Testis (tissue), 5 donors: ENCODE data around the gene GPR26. TPM values are rescaled to one million over a fixed set of nuclear protein-coding genes. Genes with fewer than 3 reads are reported as not detected.

Source experiments
- DNase-seq: peaks from one replicate; pipeline ENCODE4 v3.0.0-alpha.2; 2019
- H3K27ac ChIP-seq, 2 donors: fragments of 200-600 bp; sonication (generic); one replicate each; pipeline ENCODE4 v1.5.1; 2019
- H3K27me3 ChIP-seq: fragments of 200-600 bp; sonication (generic); one replicate; pipeline ENCODE4 v1.5.1; 2019
- H3K36me3 ChIP-seq: fragments of 200-600 bp; sonication (generic); one replicate; pipeline ENCODE4 v1.5.1; 2017; ENCODE audit warnings: low read depth; ENCODE audit errors: missing control alignments
- H3K4me1 ChIP-seq: fragments of 200-600 bp; sonication (generic); one replicate; pipeline ENCODE4 v1.5.1; 2019
- H3K4me3 ChIP-seq, 2 donors: fragments of 200-600 bp; sonication (generic); one replicate each; pipeline ENCODE4 v1.5.1; 2017 to 2019
- H3K9me3 ChIP-seq: fragments of 200-600 bp; sonication (generic); one replicate; pipeline ENCODE4 v1.5.1; 2017
- CTCF ChIP-seq, 3 experiments: fragments of 450-650 bp in 2 of 3; fragments of 200-600 bp in 1 of 3; sonication (generic) in 1 of 3; IDR thresholded peaks; one replicate each; pipeline ENCODE4 v1.5.1; 2016 to 2019; ENCODE audit warnings: antibody characterized with exemption in 3 of 3, mild to moderate bottlenecking in 2 of 3, moderate library complexity in 1 of 3
- POLR2A ChIP-seq: fragments of 450-650 bp; IDR thresholded peaks from one replicate; pipeline ENCODE4 v1.6.1; 2017; ENCODE audit warnings: antibody characterized with exemption, mild to moderate bottlenecking, moderate library complexity
- WGBS, 2 donors: methylation state at CpG; one replicate each; pipeline ENCODE4 v1.1.5; 2018; 5-methylcytosine and 5-hydroxymethylcytosine counted together
- intact Hi-C: fragments of 100-400 bp; cut with DNase I; formaldehyde crosslinking; loops from one replicate; pipeline ENCODE4 v1.15.1; 2023; ENCODE audit warnings: low total_unique reads
- long read RNA-seq, 2 donors: transcript quantifications; one replicate each; lab custom pipeline, GENCODE V29; 2026
- polyA plus RNA-seq: library from polyadenylated mRNA; stranded (reverse); fragments of 350-450 nt; fragmentation: Illumina TruSeq; extraction: RNeasy Lipid Tissue Mini Kit (QIAGEN cat#74804); gene quantifications from one replicate; pipeline ENCODE4 v1.2.3, GENCODE V29; 2014; ENCODE audit warnings: low read depth, low replicate concordance; ENCODE audit not compliant: insufficient read depth
- total RNA-seq, 2 donors: library from RNA; depleted of rRNA; stranded (reverse); fragments of >200 nt; gene quantifications; one replicate each; pipeline ENCODE4 v1.2.3, GENCODE V29; 2016

GPR26 gene
- total RNA-seq (under 1 TPM; 0.31 to 0.37 TPM), polyA plus RNA-seq (0.15 TPM)
- long read RNA-seq, donor 1 = 0 reads
- long read RNA-seq, donor 2 = 0 reads

- peak within 1 kb of the TSS; percentile 18 to 23 for H3K4me3 ChIP-seq
- intact Hi-C loops = no loop called here
- DNase-seq = peak; percentile 24
- WGBS, 2 donors = 60 to 61% methylated on average over 11 to 45 of the region's 101 CpGs
- no peaks in the 10 kb centered on the region for H3K27me3 ChIP-seq
- H3K9me3 ChIP-seq = no peaks in the 10 kb centered on the region
- H3K36me3 ChIP-seq = no peaks in the 10 kb centered on the region
- no peak within 1 kb of the TSS for H3K27ac ChIP-seq
- no peaks in the 10 kb centered on the region for H3K4me1 ChIP-seq
- TF ChIP-seq POLR2A = no peak
- TF ChIP-seq CTCF (IDR thresholded peaks at IDR 0.05) = no peak
Measured at GRCh38 chr10:123666318-123667236, at the start of gene GPR26. TSS of gene GPR26 (plus strand) at chr10:123666355. CDS start at chr10:123666408, 53 bp downstream.

GRCh38 chr10:123618224-123618623, 47.9 kb upstream of the GPR26 start:
- intact Hi-C loops = no loop called here
- H3K27ac ChIP-seq = no peak overlapping the region
- no peaks in the 10 kb centered on the region for H3K9me3 ChIP-seq
- H3K27me3 ChIP-seq = no peaks in the 10 kb centered on the region
- DNase-seq = no peak
- no peaks in the 10 kb centered on the region for H3K4me1 ChIP-seq
- no peaks in the 10 kb centered on the region for H3K36me3 ChIP-seq
- H3K4me3 ChIP-seq = no peak overlapping the region
- no peak for TF ChIP-seq POLR2A
- TF ChIP-seq CTCF (IDR thresholded peaks at IDR 0.05) = no peak

GRCh38 chr10:123619067-123619855, 46.9 kb upstream of the GPR26 start:
- no peaks in the 10 kb centered on the region for H3K27me3 ChIP-seq
- H3K27ac ChIP-seq = no peak overlapping the region
- H3K9me3 ChIP-seq = no peaks in the 10 kb centered on the region
- no peaks in the 10 kb centered on the region for H3K4me1 ChIP-seq
- intact Hi-C loops = no loop called here
- WGBS, 2 donors = 88% methylated on average over 8 of the region's 8 CpGs
- H3K4me3 ChIP-seq = no peak overlapping the region
- no peaks in the 10 kb centered on the region for H3K36me3 ChIP-seq
- DNase-seq = no peak
- TF ChIP-seq POLR2A (no peak), CTCF (IDR thresholded peaks at IDR 0.05) (no peak)

GRCh38 chr10:123620621-123621020, 45.5 kb upstream of the GPR26 start:
- intact Hi-C loops = no loop called here
- Histone ChIP-seq H3K36me3 (no peaks in the 10 kb centered on the region), H3K9me3 (no peaks in the 10 kb centered on the region), H3K4me3 (no peak overlapping the region), H3K4me1 (no peaks in the 10 kb centered on the region), H3K27me3 (no peaks in the 10 kb centered on the region), H3K27ac (no peak overlapping the region)
- WGBS, 2 donors = 77 to 79% methylated on average over 9 of the region's 9 CpGs
- no peak for TF ChIP-seq POLR2A
- no peak for TF ChIP-seq CTCF (IDR thresholded peaks at IDR 0.05)
- no peak for DNase-seq
